DND-41 (cell line): ENCODE measurements around the gene RASL11A.

Experiments used
- ATAC-seq: fragments of 200-7000 bp; cut with Tn5 transposase; 3 replicates; pipeline ENCODE4 v1.9.1; 2021; ENCODE audit warnings: low read depth; ENCODE audit not compliant: insufficient read depth
- DNase-seq: peaks from one replicate; pipeline ENCODE4 v3.0.0-alpha.2; 2020
- H2AFZ ChIP-seq: 2 replicates; pipeline ENCODE4 v1.6.0; 2012; ENCODE audit warnings: low read depth, low read length
- H3K27ac ChIP-seq: 2 replicates; pipeline ENCODE4 v1.5.1; 2012; ENCODE audit warnings: low read length, inconsistent platforms
- H3K27me3 ChIP-seq: fragments of 200-600 bp; sonication (generic); 2 replicates; pipeline ENCODE4 v1.6.0; 2012; ENCODE audit warnings: low read length, mild to moderate bottlenecking, inconsistent platforms; ENCODE audit not compliant: insufficient read depth, poor library complexity
- H3K36me3 ChIP-seq: 2 replicates; pipeline ENCODE4 v1.5.1; 2012; ENCODE audit warnings: low read length, inconsistent platforms; ENCODE audit not compliant: insufficient read depth
- H3K4me1 ChIP-seq: 2 replicates; pipeline ENCODE4 v1.5.1; 2012; ENCODE audit warnings: mild to moderate bottlenecking, low read length; ENCODE audit not compliant: insufficient read depth
- H3K4me2 ChIP-seq: 2 replicates; pipeline ENCODE4 v1.6.0; 2012; ENCODE audit warnings: mild to moderate bottlenecking, moderate library complexity, low read length, inconsistent platforms; ENCODE audit not compliant: insufficient read depth
- H3K4me3 ChIP-seq, 2 experiments: fragments of 200-600 bp in 1 of 2; shearing (Covaris generic) in 1 of 2; 2 replicates each; pipeline ENCODE4 v1.5.1; 2012 to 2016; ENCODE audit warnings: inconsistent platforms in 2 of 2, low read length in 2 of 2, mild to moderate bottlenecking in 2 of 2, low read depth in 1 of 2, moderate library complexity in 1 of 2
- H3K79me2 ChIP-seq: 2 replicates; pipeline ENCODE4 v1.6.0; 2012; ENCODE audit warnings: low read length, inconsistent platforms; ENCODE audit not compliant: insufficient read depth
- H3K9ac ChIP-seq: 2 replicates; pipeline ENCODE4 v1.6.0; 2012; ENCODE audit warnings: low read depth, mild to moderate bottlenecking, inconsistent platforms, low read length, moderate library complexity
- H3K9me3 ChIP-seq: 2 replicates; pipeline ENCODE4 v1.5.1; 2012; ENCODE audit warnings: low read length, moderate library complexity, mild to moderate bottlenecking, inconsistent platforms; ENCODE audit not compliant: insufficient read depth, severe bottlenecking
- H4K20me1 ChIP-seq: 2 replicates; pipeline ENCODE4 v1.6.0; 2012; ENCODE audit warnings: low read length; ENCODE audit not compliant: insufficient read depth
- CTCF ChIP-seq: IDR thresholded peaks from 2 replicates; pipeline ENCODE4 v1.5.1; 2012; ENCODE audit warnings: borderline replicate concordance, low read length, moderate library complexity, mild to moderate bottlenecking; ENCODE audit not compliant: poor library complexity, severe bottlenecking; ENCODE audit errors: extremely low read depth
- EZH2 ChIP-seq: IDR thresholded peaks from 3 replicates; pipeline ENCODE4 v1.6.1; 2012; ENCODE audit warnings: borderline replicate concordance, low read depth, mild to moderate bottlenecking, moderate library complexity, low read length, inconsistent platforms; ENCODE audit not compliant: severe bottlenecking

RASL11A gene

DNA sequence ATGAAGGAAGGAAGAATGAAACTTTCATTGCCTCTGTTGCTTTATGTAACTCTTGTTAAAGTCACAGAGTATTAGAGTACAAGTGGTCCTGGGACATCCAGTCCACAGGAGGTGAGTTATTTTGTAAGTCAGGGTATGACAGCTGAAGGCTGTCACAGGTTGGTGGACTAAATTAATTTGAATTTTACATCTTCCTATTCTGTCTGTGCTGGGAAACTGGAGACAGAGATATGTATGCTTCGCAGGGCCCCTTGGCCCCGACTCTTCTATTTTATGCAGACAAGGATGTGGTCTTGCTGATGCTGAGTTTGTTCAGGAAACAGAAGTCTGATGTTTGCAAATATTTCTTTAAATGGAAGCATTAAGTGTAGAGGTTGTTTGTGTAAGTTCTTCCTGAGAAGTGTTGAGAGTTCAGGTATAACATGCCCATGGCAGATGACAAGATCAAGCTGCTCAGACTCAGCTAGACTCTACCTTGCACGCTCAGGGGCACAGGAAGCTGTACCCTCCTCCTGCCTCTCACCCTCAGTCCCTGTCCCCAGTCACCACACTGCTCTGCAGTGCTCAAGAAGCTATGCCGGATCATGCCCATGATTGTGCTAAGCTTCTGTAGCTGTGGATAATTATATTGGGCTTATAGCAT is 23.4 kb downstream of the RASL11A start:
- Histone ChIP-seq H4K20me1 (no peaks in the 10 kb centered on the region), H3K9ac (no peak overlapping the region), H3K4me3 (no peak overlapping the region), H3K36me3 (no peaks in the 10 kb centered on the region), H3K27me3 (peaks cover 17% of the 10 kb centered on the region), H3K4me2 (no peak overlapping the region), H2AFZ (no peak overlapping the region), H3K79me2 (no peaks in the 10 kb centered on the region), H3K9me3 (no peaks in the 10 kb centered on the region), H3K4me1 (no peaks in the 10 kb centered on the region), H3K27ac (no peak overlapping the region)
- TF ChIP-seq CTCF (no peak), EZH2 (no peak)
- DNase-seq (no peak), ATAC-seq (no peak)

DNA sequence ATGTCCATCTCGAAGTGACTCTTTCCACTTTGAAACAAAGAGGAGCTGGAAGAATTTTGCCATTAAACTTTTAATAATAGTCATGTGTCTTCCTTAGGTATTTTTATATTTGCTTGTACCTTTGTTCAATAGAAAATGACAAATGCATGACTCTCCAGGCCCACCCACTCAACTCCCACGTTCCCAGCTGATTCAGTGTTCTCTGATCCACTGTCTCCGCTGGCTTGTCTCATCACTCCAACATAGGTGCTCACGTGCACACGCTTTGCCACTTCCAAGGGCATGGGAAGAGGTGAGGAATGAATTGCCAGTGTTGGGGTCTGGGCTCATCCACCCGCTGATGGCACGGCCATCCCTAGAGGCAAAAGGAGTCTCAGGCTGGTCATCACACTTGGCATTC is 24.5 kb downstream of the RASL11A start:
- no peak overlapping the region for H3K4me3 ChIP-seq
- no peak for ATAC-seq
- H3K4me1 ChIP-seq, result no peaks in the 10 kb centered on the region
- DNase-seq, result no peak
- no peaks in the 10 kb centered on the region for H3K36me3 ChIP-seq
- H3K9ac ChIP-seq, result no peak overlapping the region
- H3K79me2 ChIP-seq, result no peaks in the 10 kb centered on the region
- H3K9me3 ChIP-seq, result no peaks in the 10 kb centered on the region
- no peak overlapping the region for H3K4me2 ChIP-seq
- H2AFZ ChIP-seq, result no peak overlapping the region
- TF ChIP-seq EZH2 (no peak), CTCF (no peak)
- H3K27ac ChIP-seq, result no peak overlapping the region
- H4K20me1 ChIP-seq, result no peaks in the 10 kb centered on the region
- H3K27me3 ChIP-seq, result peaks cover 19% of the 10 kb centered on the region

- no peak overlapping the region for H2AFZ ChIP-seq
- H3K4me1 ChIP-seq, result no peaks in the 10 kb centered on the region
- ATAC-seq (no peak), DNase-seq (no peak)
- H3K36me3 ChIP-seq, result no peaks in the 10 kb centered on the region
- no peak overlapping the region for H3K4me3 ChIP-seq
- H3K27ac ChIP-seq, result no peak overlapping the region
- no peaks in the 10 kb centered on the region for H3K9me3 ChIP-seq
- peaks cover 19% of the 10 kb centered on the region for H3K27me3 ChIP-seq
- TF ChIP-seq EZH2 (no peak), CTCF (no peak)
- no peak overlapping the region for H3K9ac ChIP-seq
- H4K20me1 ChIP-seq, result no peaks in the 10 kb centered on the region
- no peaks in the 10 kb centered on the region for H3K79me2 ChIP-seq
- no peak overlapping the region for H3K4me2 ChIP-seq
Observed at GRCh38 chr13:27295660-27296059, 25.0 kb downstream of the RASL11A start.

- Histone ChIP-seq H3K36me3 (no peaks in the 10 kb centered on the region), H3K9me3 (no peaks in the 10 kb centered on the region), H3K27me3 (peaks cover 19% of the 10 kb centered on the region), H3K4me3 (no peak overlapping the region), H2AFZ (no peak overlapping the region), H3K27ac (no peak overlapping the region), H3K4me1 (no peaks in the 10 kb centered on the region), H3K9ac (no peak overlapping the region), H3K79me2 (no peaks in the 10 kb centered on the region), H4K20me1 (no peaks in the 10 kb centered on the region), H3K4me2 (no peak overlapping the region)
- DNase-seq (no peak), ATAC-seq (no peak)
- TF ChIP-seq CTCF (no peak), EZH2 (no peak)
Observed at GRCh38 chr13:27296496-27296895, 25.9 kb downstream of the RASL11A start.
